ENCODE data around the gene RUNX1. TPM values are rescaled to one million over a fixed set of nuclear protein-coding genes. Genes with fewer than 3 reads are reported as not detected.

The RUNX1 gene
- polyA plus RNA-seq, 1 of the 3 experiments (the other 2 are of a cell fraction), result 17.1 TPM

DNA sequence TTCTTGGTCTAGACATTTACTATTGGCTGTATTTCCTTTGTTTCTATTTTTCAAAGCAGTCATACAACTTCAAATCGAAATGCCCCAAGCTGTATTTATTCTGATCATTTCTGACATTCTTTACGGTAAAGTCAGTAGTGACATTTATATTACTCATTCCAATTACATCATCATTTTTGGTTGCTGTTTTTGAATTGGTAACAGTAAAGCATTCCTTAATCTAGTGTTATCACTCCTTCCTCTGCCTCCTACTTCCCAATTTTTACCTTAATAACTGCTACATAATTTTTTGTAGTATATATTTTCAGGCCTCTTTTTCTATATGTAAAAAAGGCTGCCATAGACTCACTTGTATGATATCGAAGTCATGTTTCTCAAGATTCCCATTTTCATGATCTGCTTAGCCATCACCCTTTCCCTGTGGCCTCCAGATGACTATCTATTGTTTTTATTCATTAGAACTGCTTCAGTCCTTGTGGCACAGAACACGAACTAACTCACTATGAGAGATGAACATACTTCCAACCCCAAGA, 167.2 kb downstream of the RUNX1 start (continued):
- TF ChIP-seq NFIC (IDR thresholded peaks at IDR 0.05; ENCODE audit: borderline replicate concordance), result no peak; the same call in 1 of the 2 replicates
- TF ChIP-seq, protein P1, sequence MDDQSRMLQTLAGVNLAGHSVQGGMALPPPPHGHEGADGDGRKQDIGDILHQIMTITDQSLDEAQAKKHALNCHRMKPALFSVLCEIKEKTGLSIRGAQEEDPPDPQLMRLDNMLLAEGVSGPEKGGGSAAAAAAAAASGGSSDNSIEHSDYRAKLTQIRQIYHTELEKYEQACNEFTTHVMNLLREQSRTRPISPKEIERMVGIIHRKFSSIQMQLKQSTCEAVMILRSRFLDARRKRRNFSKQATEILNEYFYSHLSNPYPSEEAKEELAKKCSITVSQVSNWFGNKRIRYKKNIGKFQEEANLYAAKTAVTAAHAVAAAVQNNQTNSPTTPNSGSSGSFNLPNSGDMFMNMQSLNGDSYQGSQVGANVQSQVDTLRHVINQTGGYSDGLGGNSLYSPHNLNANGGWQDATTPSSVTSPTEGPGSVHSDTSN (IDR thresholded peaks at IDR 0.05), result peak; percentile 69
- peak; percentile 83 for TF ChIP-seq JUND (IDR thresholded peaks at IDR 0.05)
- TF ChIP-seq TAF1 (IDR thresholded peaks at IDR 0.05; ENCODE audit: borderline replicate concordance, low read depth, low read length), result no peak
- peak; percentile 82 for TF ChIP-seq TCF12 (IDR thresholded peaks at IDR 0.05)
- no peak for TF ChIP-seq GATA2 (CRISPR knock-in tag; IDR thresholded peaks at IDR 0.05)
- TF ChIP-seq, protein P2, sequence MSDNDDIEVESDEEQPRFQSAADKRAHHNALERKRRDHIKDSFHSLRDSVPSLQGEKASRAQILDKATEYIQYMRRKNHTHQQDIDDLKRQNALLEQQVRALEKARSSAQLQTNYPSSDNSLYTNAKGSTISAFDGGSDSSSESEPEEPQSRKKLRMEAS (IDR thresholded peaks at IDR 0.05; ENCODE audit: low read depth), result no peak
- TF ChIP-seq YY1 (IDR thresholded peaks at IDR 0.05; ENCODE audit: low read depth), result no peak
- no peak for TF ChIP-seq ELF1 (IDR thresholded peaks at IDR 0.05)
- peak; percentile 93 for TF ChIP-seq FOSL2 (IDR thresholded peaks at IDR 0.05; ENCODE audit: borderline replicate concordance, low read depth)
- TF ChIP-seq RFX5 (IDR thresholded peaks at IDR 0.05; ENCODE audit: low read length), result no peak
- TF ChIP-seq, protein P3, sequence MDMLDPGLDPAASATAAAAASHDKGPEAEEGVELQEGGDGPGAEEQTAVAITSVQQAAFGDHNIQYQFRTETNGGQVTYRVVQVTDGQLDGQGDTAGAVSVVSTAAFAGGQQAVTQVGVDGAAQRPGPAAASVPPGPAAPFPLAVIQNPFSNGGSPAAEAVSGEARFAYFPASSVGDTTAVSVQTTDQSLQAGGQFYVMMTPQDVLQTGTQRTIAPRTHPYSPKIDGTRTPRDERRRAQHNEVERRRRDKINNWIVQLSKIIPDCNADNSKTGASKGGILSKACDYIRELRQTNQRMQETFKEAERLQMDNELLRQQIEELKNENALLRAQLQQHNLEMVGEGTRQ (IDR thresholded peaks at IDR 0.05; ENCODE audit: borderline replicate concordance, low read depth, low read length), result no peak
- no peak for TF ChIP-seq RAD21 (IDR thresholded peaks at IDR 0.05; ENCODE audit: low read length)
- TF ChIP-seq POLR2AphosphoS5 (IDR thresholded peaks at IDR 0.05; ENCODE audit: low read depth, low read length), result peak; percentile 25; the same call in 1 of the 2 replicates
- no peak for TF ChIP-seq RCOR1 (IDR thresholded peaks at IDR 0.05; ENCODE audit: low read length)
- TF ChIP-seq SIN3A (IDR thresholded peaks at IDR 0.05; ENCODE audit: borderline replicate concordance, low read depth, low read length), result no peak
- TF ChIP-seq, protein P4, sequence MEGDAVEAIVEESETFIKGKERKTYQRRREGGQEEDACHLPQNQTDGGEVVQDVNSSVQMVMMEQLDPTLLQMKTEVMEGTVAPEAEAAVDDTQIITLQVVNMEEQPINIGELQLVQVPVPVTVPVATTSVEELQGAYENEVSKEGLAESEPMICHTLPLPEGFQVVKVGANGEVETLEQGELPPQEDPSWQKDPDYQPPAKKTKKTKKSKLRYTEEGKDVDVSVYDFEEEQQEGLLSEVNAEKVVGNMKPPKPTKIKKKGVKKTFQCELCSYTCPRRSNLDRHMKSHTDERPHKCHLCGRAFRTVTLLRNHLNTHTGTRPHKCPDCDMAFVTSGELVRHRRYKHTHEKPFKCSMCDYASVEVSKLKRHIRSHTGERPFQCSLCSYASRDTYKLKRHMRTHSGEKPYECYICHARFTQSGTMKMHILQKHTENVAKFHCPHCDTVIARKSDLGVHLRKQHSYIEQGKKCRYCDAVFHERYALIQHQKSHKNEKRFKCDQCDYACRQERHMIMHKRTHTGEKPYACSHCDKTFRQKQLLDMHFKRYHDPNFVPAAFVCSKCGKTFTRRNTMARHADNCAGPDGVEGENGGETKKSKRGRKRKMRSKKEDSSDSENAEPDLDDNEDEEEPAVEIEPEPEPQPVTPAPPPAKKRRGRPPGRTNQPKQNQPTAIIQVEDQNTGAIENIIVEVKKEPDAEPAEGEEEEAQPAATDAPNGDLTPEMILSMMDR (IDR thresholded peaks at IDR 0.05), result no peak
- TF ChIP-seq FOXJ3 (CRISPR knock-in tag; IDR thresholded peaks at IDR 0.05), result no peak
- no peak for TF ChIP-seq GABPA (IDR thresholded peaks at IDR 0.05; ENCODE audit: low read depth)
- TF ChIP-seq CHD2 (IDR thresholded peaks at IDR 0.05; ENCODE audit: low read length, partially characterized antibody), result no peak
- no peak for TF ChIP-seq FOXM1 (IDR thresholded peaks at IDR 0.05; ENCODE audit: low read depth)
- peak in 1 of 2 experiments; percentile 80; a peak in 2 of 4 replicates for TF ChIP-seq EP300 (IDR thresholded peaks at IDR 0.05; ENCODE audit: borderline replicate concordance in 1 of 2, low read depth in 1 of 2, low read length in 1 of 2)
